A673 (cell line): Measurements from ENCODE around the gene ANKMY1.

ENCODE experiments used
- EZH2 ChIP-seq: fragments of 200-600 bp; sonication (generic); IDR thresholded peaks from 2 replicates; pipeline ENCODE4 v1.6.1; 2017; ENCODE audit warnings: borderline replicate concordance, low read depth, mild to moderate bottlenecking, mixed read lengths, antibody characterized with exemption, low read length; ENCODE audit not compliant: poor library complexity, severe bottlenecking
- TF ChIP-seq, protein P1 (sequence below): fragments of 300-800, 200-600 bp; sonication (generic); conservative IDR thresholded peaks from 2 replicates; pipeline ENCODE4 v1.5.1; 2017; ENCODE audit warnings: low read depth, mild to moderate bottlenecking, antibody characterized with exemption, low read length, moderate library complexity, mixed read lengths

GRCh38 chr2:240589850-240590525 lies 32.2 kb upstream of the ANKMY1 start:
- TF ChIP-seq, protein P1, sequence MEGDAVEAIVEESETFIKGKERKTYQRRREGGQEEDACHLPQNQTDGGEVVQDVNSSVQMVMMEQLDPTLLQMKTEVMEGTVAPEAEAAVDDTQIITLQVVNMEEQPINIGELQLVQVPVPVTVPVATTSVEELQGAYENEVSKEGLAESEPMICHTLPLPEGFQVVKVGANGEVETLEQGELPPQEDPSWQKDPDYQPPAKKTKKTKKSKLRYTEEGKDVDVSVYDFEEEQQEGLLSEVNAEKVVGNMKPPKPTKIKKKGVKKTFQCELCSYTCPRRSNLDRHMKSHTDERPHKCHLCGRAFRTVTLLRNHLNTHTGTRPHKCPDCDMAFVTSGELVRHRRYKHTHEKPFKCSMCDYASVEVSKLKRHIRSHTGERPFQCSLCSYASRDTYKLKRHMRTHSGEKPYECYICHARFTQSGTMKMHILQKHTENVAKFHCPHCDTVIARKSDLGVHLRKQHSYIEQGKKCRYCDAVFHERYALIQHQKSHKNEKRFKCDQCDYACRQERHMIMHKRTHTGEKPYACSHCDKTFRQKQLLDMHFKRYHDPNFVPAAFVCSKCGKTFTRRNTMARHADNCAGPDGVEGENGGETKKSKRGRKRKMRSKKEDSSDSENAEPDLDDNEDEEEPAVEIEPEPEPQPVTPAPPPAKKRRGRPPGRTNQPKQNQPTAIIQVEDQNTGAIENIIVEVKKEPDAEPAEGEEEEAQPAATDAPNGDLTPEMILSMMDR = no peak
- no peak for TF ChIP-seq EZH2
